ENCODE data around the gene PRLR. TPM values are rescaled to one million over a fixed set of nuclear protein-coding genes. Genes with fewer than 3 reads are reported as not detected.
"Not testable (repeated sequence)": the region's sequence is repeated elsewhere in the genome, so short reads cannot be mapped to it uniquely, and the experiment has no call there.

The PRLR gene
- total RNA-seq, 2 donors from 2014 or later = not detected

DNA sequence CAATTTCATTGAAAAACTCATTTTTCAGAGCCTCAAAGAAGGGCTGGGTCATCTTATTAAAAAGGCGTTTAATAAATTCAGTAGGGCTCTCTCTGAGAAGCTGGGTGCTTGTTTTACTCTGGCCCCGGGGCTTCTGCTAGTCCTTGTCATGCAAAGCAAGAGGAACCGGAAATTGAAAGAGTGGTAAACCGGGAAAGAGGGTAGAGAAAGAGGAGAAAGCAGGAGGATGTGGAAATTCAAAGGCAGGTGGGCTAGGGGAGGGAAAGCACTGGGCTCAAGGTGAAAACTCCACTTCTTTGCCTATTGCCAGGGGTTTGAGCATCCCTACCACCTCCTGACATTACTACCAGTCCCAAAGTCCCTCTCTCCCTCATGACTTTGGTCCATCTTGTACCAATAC, 118.0 kb downstream of the PRLR start:
- Mint-ChIP-seq H3K27ac (no peak overlapping the region), H3K27me3 (peaks cover 12% of the 10 kb centered on the region), H3K36me3 (ENCODE audit: low read depth) (no peaks in the 10 kb centered on the region), H3K4me3 (no peak overlapping the region), H3K4me1 (no peaks in the 10 kb centered on the region)
- DNase-seq (no peak), ATAC-seq (no peak)
- no peaks in the 10 kb centered on the region for H3K9me3 ChIP-seq (ENCODE audit: control insufficient read depth, low read length, poor library complexity, severe bottlenecking)

DNA sequence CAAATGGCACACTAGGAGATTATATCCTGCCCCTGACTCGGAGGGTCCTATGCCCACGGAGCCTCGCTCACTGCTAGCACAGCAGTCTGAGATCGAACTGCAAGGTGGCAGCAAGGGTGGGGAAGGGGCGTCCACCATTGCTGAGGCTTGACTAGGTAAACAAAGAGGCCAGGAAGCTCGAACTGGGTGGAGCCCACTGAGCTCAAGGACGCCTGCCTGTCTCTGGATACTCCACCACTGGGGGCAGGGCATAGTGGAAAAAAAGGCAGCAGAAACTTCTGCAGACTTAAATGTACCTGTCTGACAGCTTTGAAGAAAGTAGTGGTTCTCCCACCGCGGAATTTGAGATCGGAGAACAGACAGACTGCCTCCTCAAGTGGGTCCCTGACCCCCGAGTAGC, 125.7 kb downstream of the PRLR start:
- not testable (repeated sequence) for H3K27ac Mint-ChIP-seq; H3K4me1 Mint-ChIP-seq; H3K4me3 Mint-ChIP-seq; DNase-seq; H3K9me3 ChIP-seq (ENCODE audit: control insufficient read depth, low read length, poor library complexity, severe bottlenecking); H3K36me3 Mint-ChIP-seq (ENCODE audit: low read depth); ATAC-seq
- H3K27me3 Mint-ChIP-seq = peaks cover 55% of the 10 kb centered on the region

DNA sequence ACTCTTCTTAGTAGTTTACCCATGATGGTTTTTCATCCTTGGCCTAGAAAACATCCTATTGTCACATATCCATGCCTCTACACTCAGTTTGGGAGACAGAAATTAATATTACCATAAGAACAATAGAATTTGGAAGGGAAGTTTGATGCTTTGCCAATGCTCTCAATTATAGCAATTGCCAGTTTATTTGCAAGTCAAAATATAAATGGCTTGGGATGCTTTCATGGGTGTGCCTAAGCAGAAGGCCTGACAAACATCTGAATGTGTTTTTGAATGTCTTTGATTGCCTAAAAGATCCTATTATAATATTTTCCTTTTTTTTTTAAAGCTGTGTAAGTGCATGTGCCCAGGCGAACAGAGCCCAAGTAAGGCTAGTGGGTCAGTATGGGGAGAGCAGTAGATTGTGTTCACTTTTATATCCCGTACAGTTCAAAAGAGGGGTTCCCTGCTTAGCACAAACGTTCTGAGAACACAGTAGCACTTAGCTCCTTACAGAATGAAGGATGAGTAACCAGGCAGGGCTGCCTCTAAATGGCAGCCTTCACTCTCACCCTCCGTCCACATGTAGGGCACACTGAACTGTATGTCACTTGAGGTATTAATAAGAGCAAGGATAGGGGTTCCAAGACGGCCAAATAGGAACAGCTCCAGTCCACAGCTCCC, 126.5 kb downstream of the PRLR start:
- H3K9me3 ChIP-seq (ENCODE audit: control insufficient read depth, low read length, poor library complexity, severe bottlenecking) = no peaks in the 10 kb centered on the region
- ATAC-seq (no peak), DNase-seq (no peak)
- Mint-ChIP-seq H3K27ac (no peak overlapping the region), H3K36me3 (ENCODE audit: low read depth) (peaks cover 3% of the 10 kb centered on the region), H3K4me1 (no peaks in the 10 kb centered on the region), H3K4me3 (no peak overlapping the region), H3K27me3 (peaks cover 55% of the 10 kb centered on the region)

DNA sequence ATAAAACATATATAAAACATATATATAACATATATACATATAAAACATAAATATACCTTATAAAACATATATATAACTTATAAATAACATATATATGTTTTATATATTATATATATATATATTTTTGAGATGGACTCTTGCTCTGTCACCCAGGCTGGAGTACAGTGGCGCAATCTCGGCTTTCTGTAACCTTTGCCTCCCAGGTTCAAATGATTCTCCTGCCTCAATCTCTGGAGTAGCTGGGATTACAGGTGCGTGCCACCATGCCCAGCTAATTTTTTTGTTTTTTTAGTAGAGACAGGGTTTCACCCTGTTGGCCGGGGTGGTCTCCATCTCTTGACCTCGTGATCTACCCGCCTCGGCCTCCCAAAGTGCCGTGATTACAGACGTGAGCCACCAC, 128.6 kb downstream of the PRLR start:
- H3K9me3 ChIP-seq (ENCODE audit: control insufficient read depth, low read length, poor library complexity, severe bottlenecking); ATAC-seq; DNase-seq; H3K4me3 Mint-ChIP-seq; H3K36me3 Mint-ChIP-seq (ENCODE audit: low read depth); H3K27ac Mint-ChIP-seq; H3K4me1 Mint-ChIP-seq: not testable (repeated sequence)
- H3K27me3 Mint-ChIP-seq = peaks cover 62% of the 10 kb centered on the region

DNA sequence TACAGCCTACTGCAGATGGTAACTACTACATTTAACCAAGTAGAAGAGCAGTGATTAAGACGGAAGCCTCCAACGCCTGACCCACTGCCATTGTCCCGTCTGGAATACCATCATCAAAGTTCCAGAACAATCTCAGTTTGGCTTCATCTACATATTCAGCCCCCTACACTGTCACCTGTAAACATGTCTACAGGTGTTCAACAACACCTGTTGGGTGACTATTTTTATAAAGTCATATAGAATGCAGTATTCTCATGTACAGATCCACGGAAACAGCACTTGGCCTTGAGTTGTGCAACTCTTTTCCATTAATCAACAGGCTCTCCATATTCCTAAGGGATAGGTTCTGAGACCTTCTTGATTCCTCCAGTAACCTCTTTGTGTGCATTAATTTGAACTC, 129.3 kb downstream of the PRLR start:
- no peak overlapping the region for H3K4me3 Mint-ChIP-seq
- H3K9me3 ChIP-seq (ENCODE audit: control insufficient read depth, low read length, poor library complexity, severe bottlenecking) = no peaks in the 10 kb centered on the region
- no peak overlapping the region for H3K27ac Mint-ChIP-seq
- H3K36me3 Mint-ChIP-seq (ENCODE audit: low read depth) = peaks cover 4% of the 10 kb centered on the region
- H3K4me1 Mint-ChIP-seq = peaks cover 2% of the 10 kb centered on the region
- peaks cover 60% of the 10 kb centered on the region for H3K27me3 Mint-ChIP-seq
- DNase-seq (no peak), ATAC-seq (no peak)

DNA sequence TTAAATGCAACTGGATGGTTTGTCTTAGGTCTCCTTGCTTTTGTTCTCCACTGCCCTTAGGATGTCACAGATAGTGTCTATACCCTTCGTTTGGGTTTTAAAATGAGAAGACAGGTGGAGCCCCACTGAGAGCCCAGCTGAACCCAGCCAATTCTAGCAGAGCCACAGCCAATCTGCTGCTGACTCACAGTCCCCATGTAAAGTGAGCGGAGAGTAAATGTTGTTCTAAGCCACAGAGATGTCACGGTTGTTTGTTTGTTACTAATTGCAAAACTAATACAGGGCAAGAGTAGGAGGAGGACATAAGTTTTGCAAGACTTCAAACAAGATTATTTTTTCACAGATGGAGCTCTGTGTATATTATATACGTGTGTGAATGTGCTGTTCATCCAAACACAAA, 132.1 kb downstream of the PRLR start:
- peaks cover 4% of the 10 kb centered on the region for H3K36me3 Mint-ChIP-seq (ENCODE audit: low read depth)
- H3K4me1 Mint-ChIP-seq = peaks cover 2% of the 10 kb centered on the region
- H3K27me3 Mint-ChIP-seq = peaks cover 37% of the 10 kb centered on the region
- no peak for DNase-seq
- ATAC-seq = no peak
- no peaks in the 10 kb centered on the region for H3K9me3 ChIP-seq (ENCODE audit: control insufficient read depth, low read length, poor library complexity, severe bottlenecking)
- H3K27ac Mint-ChIP-seq = no peak overlapping the region
- no peak overlapping the region for H3K4me3 Mint-ChIP-seq

DNA sequence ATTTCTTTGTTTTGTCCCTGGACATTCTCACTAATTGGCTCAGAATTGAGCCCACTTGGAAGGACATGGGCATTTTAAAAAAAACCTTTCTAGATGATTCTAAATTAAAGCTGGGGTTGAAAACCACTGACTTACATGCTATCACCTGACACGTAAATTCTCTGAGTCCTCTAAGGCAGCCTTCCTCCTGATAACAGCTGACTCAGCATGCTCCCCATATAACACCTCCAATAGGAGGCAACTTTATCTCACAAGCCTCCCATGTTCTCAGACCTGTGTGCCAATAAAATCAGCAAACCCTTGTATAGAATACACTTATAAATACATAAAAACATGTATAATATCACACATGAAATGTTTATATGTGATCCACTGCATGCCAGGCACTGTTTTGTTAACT, 133.4 kb downstream of the PRLR start:
- Mint-ChIP-seq H3K4me1 (peaks cover 2% of the 10 kb centered on the region), H3K4me3 (no peak overlapping the region), H3K27ac (no peak overlapping the region), H3K27me3 (peaks cover 25% of the 10 kb centered on the region), H3K36me3 (ENCODE audit: low read depth) (peaks cover 2% of the 10 kb centered on the region)
- no peaks in the 10 kb centered on the region for H3K9me3 ChIP-seq (ENCODE audit: control insufficient read depth, low read length, poor library complexity, severe bottlenecking)
- DNase-seq (no peak), ATAC-seq (no peak)

DNA sequence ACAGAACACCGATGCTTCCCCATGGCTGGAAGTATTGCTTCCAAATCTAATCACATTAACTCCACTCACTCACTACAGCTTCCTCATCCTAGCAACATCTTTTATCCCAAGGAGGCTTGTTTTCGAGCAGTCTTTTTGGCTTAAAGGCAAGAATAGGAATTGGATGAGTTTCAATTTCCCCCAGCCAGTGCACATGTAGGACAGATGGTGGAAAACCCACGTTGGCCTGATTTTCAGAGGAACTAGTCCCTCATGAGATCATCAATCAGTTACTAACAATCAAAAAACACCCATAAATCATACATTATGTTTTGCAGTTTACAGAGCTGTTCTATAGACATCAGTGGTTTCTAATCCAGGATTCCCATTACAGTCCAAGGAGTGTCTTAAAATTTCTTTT, 134.1 kb downstream of the PRLR start:
- no peak overlapping the region for H3K27ac Mint-ChIP-seq
- DNase-seq (no peak), ATAC-seq (no peak)
- H3K4me3 Mint-ChIP-seq = no peak overlapping the region
- H3K4me1 Mint-ChIP-seq = peaks cover 2% of the 10 kb centered on the region
- H3K9me3 ChIP-seq (ENCODE audit: control insufficient read depth, low read length, poor library complexity, severe bottlenecking) = no peaks in the 10 kb centered on the region
- H3K27me3 Mint-ChIP-seq = peaks cover 26% of the 10 kb centered on the region
- peaks cover 2% of the 10 kb centered on the region for H3K36me3 Mint-ChIP-seq (ENCODE audit: low read depth)

DNA sequence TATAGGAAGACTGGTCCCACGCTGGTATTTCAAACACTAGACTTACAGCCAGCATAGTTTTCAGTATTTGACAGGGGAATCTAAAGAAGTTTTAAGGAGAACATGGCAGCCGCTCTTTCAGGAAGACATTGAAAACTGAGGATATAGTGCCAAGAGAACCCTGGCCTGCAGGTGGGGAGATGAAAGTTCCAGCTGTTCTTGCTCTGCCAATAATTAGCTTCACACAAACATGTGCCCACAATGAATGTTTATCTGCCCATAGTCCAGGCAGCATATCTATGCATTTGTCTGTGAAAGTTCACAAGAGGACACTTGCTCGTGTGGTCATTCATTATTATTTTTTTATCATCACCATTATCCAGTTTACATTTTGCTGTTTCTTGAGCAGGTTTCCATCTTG, 134.9 kb downstream of the PRLR start:
- peaks cover 25% of the 10 kb centered on the region for H3K27me3 Mint-ChIP-seq
- H3K4me1 Mint-ChIP-seq = peaks cover 2% of the 10 kb centered on the region
- no peak overlapping the region for H3K4me3 Mint-ChIP-seq
- no peaks in the 10 kb centered on the region for H3K9me3 ChIP-seq (ENCODE audit: control insufficient read depth, low read length, poor library complexity, severe bottlenecking)
- ATAC-seq (no peak), DNase-seq (no peak)
- H3K36me3 Mint-ChIP-seq (ENCODE audit: low read depth) = peaks cover 2% of the 10 kb centered on the region
- no peak overlapping the region for H3K27ac Mint-ChIP-seq

DNA sequence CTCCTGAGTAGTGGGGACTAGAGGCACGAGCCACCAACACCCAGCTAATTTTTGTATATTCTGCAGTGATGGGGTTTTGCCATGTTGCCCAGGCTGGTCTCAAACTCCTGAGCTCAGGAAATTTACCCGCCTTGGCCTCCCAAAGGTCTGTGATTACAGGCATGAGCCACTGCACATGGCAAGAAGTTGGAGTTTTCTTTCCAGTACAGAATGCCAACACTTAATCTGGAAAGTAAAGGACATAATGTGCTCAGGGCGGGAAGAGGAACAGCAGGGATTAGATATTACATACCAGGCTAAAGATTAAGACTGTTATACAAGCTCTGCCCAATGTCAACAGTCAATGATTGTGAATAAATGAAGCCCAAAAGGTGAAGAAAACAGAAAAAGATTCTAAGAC, 135.3 kb downstream of the PRLR start:
- H3K4me3 Mint-ChIP-seq = no peak overlapping the region
- ATAC-seq (no peak), DNase-seq (no peak)
- no peak overlapping the region for H3K27ac Mint-ChIP-seq
- H3K27me3 Mint-ChIP-seq = peaks cover 25% of the 10 kb centered on the region
- H3K9me3 ChIP-seq (ENCODE audit: control insufficient read depth, low read length, poor library complexity, severe bottlenecking) = no peaks in the 10 kb centered on the region
- peaks cover 2% of the 10 kb centered on the region for H3K4me1 Mint-ChIP-seq
- H3K36me3 Mint-ChIP-seq (ENCODE audit: low read depth) = peaks cover 2% of the 10 kb centered on the region

DNA sequence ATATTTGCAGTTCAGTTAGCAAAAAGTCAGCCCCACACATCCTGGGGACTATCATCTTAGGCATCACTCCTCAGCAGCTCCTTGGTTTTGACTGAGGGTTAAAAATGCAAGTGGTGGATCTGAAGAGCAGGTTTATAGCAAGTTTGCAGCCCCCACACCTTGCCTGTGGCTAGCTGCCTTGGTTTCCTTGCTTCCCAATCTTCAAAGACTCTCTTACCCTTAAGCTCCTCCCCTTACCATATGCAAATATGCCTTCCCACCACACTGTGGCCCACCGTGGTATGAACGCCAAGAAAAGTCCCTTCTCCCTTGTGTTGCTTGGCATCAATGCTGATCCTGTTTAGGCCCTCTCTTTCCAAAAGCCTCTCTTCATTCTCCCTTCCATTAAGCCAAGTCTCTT, 137.6 kb downstream of the PRLR start:
- Mint-ChIP-seq H3K4me1 (peaks cover 2% of the 10 kb centered on the region), H3K27me3 (peaks cover 32% of the 10 kb centered on the region), H3K27ac (peak overlapping the region; percentile 54), H3K4me3 (no peak overlapping the region), H3K36me3 (ENCODE audit: low read depth) (no peaks in the 10 kb centered on the region)
- DNase-seq (no peak), ATAC-seq (no peak)
- H3K9me3 ChIP-seq (ENCODE audit: control insufficient read depth, low read length, poor library complexity, severe bottlenecking) = no peaks in the 10 kb centered on the region

DNA sequence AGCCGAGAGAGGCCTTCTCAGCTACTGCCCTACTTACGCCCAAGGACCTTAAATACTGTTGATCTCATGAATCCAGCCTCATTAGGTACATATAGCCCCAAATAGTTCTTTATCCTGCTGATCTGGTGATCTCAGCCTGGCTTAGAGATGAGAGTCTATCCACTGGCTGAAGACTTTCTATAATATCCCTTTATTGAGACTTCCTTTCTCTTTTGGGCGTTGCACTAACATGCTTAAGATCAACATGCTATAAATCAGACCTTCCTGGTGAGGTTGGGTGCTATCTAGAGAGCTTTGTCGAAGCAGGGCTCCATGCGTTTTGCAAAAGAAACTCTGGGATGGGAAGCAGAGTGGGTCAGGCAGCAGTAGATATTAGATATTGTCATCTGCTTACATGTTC, 138.6 kb downstream of the PRLR start:
- Mint-ChIP-seq H3K4me3 (no peak overlapping the region), H3K36me3 (ENCODE audit: low read depth) (no peaks in the 10 kb centered on the region), H3K27ac (no peak overlapping the region), H3K27me3 (peaks cover 33% of the 10 kb centered on the region), H3K4me1 (peaks cover 2% of the 10 kb centered on the region)
- DNase-seq = no peak
- H3K9me3 ChIP-seq (ENCODE audit: control insufficient read depth, low read length, poor library complexity, severe bottlenecking) = no peaks in the 10 kb centered on the region
- ATAC-seq = no peak

DNA sequence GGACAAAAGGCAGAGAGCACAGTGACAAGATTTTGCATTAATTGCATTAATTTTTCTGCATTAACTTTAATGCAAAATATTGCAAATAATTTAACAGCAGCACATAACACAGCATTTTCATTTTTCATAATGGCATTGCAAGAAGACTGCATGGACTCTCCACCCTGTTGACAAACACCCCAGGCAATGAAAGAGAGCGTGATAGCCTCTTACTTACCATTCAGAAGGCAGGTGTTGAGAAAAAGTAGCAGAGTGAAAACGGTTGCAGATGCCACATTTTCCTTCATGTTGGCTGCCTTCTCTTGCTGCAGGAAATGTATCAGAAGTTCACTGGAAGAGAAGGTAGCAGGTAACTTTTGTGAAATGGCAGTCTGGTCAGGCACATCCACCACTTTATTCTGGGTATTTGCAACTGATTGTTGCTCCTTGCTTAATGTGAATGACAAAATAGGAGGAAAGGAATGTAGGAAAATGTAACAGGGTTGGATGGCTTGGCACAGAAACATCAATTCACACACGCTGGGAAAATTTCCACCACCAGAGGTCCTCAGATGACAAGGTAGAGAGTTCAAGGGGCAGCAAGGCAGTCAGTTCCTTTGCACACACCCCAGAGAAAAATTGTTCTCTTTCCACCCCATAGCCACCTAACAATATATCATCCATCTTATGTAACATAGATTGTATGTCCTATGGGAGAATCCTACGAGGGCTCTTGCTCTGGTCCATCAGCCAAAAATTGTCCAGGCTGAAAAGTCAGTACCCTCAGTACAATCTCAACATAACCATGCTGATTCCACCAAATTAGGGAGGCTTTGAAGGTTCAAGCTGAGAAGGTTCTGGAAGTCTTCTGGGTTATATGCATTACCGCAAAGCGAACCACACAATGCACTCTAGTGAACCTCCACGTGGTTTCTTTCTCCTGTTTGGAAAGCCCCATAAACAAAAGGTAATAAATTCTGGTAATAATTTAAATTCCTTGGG, 140.7 kb downstream of the PRLR start:
- peak in 2 of 3 donors; percentile 26 to 50 for DNase-seq
- H3K27ac Mint-ChIP-seq = no peak overlapping the region

More for the DNA sequence above, 140.7 kb downstream of the PRLR start:
- Mint-ChIP-seq H3K4me1 (no peaks in the 10 kb centered on the region), H3K27me3 (peaks cover 29% of the 10 kb centered on the region), H3K4me3 (no peak overlapping the region), H3K36me3 (ENCODE audit: low read depth) (no peaks in the 10 kb centered on the region)
- no peaks in the 10 kb centered on the region for H3K9me3 ChIP-seq (ENCODE audit: control insufficient read depth, low read length, poor library complexity, severe bottlenecking)
- ATAC-seq = peak; percentile 42

Data from T-helper 17 cell (primary cell).